Inflammatory macrophage treated with lipopolysaccharide for 4 hours (primary cell): Measurements from ENCODE around the gene BRD3.
A peak's percentile ranks its signal among the peaks of the same experiment; 100 is the strongest.
"Not testable (repeated sequence)": the region's sequence is repeated elsewhere in the genome, so short reads cannot be mapped to it uniquely, and the experiment has no call there.

Source experiments
- DNase-seq: peaks from one replicate; pipeline ENCODE4 v3.0.0-alpha.2; 2020

Gene BRD3

GRCh38 chr9:134067904-134068743 lies at the start of gene BRD3:
Gene BRD3 (minus strand): TSS chr9:134068026. CDS start chr9:134053477, 14,549 bp downstream.
- DNase-seq = peak; percentile 93

GRCh38 chr9:134112561-134112960 lies 44.7 kb upstream of the BRD3 start:
- DNase-seq = no peak

DNA sequence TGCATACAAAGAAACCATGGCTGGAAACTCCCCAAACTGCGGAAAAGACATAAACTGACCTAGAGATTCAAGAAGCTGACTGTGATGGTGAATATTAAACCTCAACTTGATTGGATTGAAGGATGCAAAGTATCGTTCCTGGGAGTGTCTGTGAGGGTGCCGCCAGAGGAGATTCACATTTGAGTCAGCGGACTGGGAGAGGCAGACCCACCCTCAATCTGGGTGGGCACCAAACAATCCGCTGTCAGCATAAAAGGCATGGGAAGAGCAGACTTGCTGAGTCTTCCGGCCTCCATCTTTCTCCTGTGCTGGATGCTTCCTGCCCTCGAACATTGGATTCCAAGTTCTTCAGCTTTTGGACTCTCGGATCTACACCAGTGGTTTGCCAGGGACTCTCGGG lies 43.2 kb upstream of the BRD3 start:
- no peak for DNase-seq

DNA sequence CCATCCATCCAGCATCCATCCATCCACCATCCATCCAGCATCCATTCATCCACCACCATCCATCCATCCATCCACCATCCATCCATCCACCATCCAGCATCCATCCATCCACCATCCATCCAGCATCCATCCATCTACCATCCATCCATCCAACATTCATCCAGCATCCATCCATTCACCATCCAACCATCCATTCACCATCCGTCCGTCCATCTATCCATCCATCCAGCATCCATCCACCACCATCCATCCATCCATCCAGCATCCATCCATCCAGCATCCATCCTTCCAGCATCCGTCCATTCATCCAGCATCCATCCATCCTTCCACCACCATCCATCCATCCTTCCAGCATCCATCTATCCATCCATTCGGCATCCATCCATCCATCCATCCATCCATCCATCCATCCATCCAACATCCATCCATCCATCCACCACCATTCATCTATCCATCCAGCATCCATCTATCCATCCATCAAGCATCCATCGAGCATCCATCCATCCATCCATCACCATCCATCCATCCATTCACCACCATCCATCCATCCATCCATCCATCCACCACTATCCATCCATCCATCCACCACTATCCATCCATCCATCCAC lies 35.7 kb upstream of the BRD3 start:
- no peak for DNase-seq

DNA sequence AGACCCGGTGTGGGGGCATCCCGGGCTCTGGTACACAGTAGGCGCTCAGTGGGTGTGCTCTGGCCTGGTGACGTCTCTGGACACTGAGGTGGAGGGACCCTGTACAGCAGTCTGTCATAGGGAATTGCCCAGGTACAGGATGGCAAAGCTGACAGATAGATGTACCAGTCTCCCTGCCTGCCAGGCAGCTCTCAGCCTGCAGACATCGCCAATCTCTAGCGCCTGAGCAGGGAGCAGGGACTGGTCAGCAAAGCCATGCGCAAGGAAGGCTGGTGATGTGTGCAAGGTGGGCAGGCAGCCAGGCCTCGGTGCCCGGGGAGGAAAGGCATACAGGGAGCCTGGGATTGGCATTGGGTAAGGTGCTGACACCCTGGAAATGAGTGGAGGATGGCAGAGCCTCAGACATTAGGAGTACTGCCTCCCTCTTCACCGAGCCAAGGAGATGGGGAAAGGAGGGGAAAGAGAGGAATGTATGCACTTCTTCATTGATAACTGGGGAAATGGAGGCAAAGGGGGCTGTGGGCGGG lies 33.9 kb upstream of the BRD3 start:
- no peak for DNase-seq

GRCh38 chr9:134101133-134101532 lies 33.3 kb upstream of the BRD3 start:
- DNase-seq = peak; percentile 14

DNA sequence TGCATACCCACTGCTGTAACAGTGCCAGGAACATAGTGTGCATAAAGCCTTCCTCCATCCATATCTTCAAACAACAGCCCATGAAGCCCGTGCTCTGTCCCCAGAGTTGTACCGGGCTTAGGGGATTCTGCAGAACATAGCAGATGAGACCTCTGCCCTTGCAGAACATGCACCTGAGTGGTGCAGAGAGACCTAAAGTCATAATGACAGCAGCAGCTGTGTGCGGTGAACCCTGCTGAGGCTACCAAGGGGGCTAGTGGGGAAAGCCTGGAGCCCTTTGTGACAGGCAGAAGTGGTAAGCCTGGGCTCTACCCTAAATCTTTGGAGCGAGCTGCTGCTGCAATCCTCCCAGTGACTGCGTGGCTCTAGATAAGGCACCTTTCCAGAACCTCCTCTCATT lies 32.2 kb upstream of the BRD3 start:
- DNase-seq = no peak

GRCh38 chr9:134099123-134099761 lies 31.4 kb upstream of the BRD3 start:
- peak; percentile 63 for DNase-seq

GRCh38 chr9:134089972-134090371 lies 22.1 kb upstream of the BRD3 start:
- no peak for DNase-seq

- DNase-seq = no peak
These were observed 20.4 kb upstream of the BRD3 start for GRCh38 chr9:134088063-134088725.

DNA sequence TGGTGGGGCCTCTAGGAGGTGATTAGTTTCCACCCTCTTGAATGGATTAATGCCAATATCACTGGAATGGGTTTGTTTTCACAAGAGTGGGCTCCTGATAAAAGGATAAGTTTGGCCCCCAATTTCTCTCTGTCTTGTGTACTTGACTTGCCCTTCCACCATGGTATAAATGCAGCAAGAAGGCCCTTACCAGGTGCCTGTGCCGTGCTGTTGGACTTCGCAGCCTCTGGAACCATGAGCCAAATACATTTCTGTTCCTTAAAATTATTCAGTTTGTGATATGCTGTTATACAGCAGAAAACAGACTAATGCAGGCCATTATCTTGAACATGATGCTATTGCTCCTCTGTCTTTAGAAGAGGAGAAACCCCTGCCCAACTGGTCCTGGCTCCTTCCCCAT lies 17.8 kb upstream of the BRD3 start:
- DNase-seq = no peak

DNA sequence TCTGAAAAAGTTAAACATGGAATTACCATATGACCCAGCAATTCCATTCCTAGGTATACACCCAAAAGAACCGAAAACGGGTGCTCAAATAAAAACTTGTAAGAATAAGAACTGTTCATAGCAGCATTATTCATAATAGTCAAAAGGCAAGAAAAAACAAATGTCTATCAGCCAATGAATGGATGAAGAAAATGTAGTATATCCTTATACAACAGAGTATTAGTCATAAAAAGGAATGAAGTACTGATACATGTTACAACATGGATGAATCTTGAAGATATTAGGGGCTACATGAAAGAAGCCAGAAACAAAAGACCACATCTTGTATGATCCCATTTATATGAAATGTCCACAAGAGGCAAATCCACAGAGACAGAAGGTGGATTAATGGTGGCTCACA lies 15.6 kb upstream of the BRD3 start:
- DNase-seq = no peak

- DNase-seq = no peak
These were observed 8.8 kb upstream of the BRD3 start for GRCh38 chr9:134076644-134077043.

GRCh38 chr9:134075689-134076088 lies 7.9 kb upstream of the BRD3 start:
- DNase-seq = not testable (repeated sequence)

DNA sequence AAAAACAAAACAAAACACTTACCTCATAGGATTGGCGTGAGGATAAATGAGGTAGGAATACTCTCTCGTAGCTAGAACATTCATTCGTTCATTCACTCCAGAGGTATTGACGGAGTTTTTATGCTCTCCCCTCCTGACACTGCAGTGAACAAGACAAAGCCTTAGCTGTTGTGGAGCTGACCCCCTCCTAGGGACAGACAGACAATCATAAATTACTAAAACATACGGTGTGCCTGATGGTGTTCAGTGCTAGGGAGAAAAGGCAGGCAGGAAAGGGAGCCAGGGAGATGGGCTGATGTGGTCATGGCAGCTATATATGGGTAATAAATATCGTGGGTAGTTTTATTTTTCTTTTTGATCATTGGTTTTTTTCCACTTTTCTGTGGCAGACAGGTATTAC lies 5.7 kb upstream of the BRD3 start:
- no peak for DNase-seq

GRCh38 chr9:134072683-134073082 lies 4.9 kb upstream of the BRD3 start:
- DNase-seq = not testable (repeated sequence)

GRCh38 chr9:134071149-134071548 lies 3.3 kb upstream of the BRD3 start:
- no peak for DNase-seq

- DNase-seq = no peak
These were observed 1.9 kb upstream of the BRD3 start for GRCh38 chr9:134069480-134070399.

- DNase-seq = no peak
These were observed 1.1 kb upstream of the BRD3 start for GRCh38 chr9:134068744-134069479.

DNA sequence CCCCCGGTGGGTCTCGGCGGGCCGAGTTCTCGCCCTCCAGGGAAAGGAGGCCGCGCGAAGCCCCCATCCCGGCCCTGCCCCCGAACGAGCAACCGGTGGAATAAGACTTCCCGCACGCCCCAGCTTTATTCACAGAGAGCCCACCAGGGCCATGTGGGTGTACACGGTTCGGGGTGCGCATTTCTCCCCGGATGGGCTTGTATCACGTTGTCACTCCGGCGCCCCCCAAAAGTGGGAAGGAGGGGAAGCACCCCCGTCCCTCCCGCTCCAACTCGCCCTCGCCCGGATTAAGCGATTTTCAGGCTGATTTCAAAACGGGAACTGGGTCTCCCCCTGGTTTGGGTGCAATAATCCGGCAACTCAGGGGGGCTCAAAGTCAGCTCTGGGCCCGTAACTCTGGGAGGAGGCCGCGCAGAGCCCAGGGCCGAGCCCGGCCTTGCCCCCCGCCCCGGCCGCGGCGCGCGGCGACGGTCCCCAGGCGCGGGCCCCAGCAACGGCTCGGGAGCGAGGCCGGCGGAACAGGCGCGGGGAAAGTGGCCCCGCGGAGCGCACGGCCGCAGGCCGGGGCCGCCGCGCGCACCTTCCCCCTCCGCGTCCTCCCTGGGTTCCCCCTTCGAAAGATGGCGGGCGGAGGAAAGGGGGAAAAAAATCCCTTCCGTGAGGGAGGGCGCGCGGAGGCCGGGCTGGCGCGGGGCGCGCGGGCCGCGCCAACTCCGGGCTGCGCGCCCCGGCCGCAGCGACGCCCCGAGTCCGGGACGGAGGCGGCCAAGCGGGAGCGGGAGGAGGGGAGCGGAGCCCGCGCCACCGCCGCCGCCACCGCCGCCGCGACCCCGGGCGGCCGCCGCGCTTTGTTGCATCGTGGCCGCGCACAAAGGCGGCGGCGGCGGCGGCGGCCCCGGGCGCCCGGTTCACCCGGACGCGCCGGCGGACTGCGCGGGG lies 644 bp downstream of the BRD3 start:
- DNase-seq = no peak
